Panc1 (cell line): ENCODE data around the gene CXCL11. TPM values are rescaled to one million over a fixed set of nuclear protein-coding genes. Genes with fewer than 3 reads are reported as not detected.

ENCODE experiments used
- ATAC-seq: fragments of 200-7000 bp; cut with Tn5 transposase; 2 replicates; pipeline ENCODE4 v1.9.1; 2020; ENCODE audit warnings: mild to moderate bottlenecking, moderate library complexity
- BruUV-seq: library from RNA; stranded (reverse); fragments of 400-500 nt; replicated peaks from 2 replicates; lab custom pipeline; 2021; lab: Mats Ljungman, UMichigan
- CTCF ChIA-PET: fragments of 300-600 bp; sonication (Branson Sonifier 250); formaldehyde crosslinking; loops from one replicate; lab custom pipeline; 2022; ENCODE audit warnings: antibody characterized with exemption; lab: Charles Lee
- POLR2A ChIA-PET: fragments of 300-600 bp; sonication (Branson Sonifier 250); formaldehyde crosslinking; loops from one replicate; lab custom pipeline; 2022; ENCODE audit warnings: antibody characterized with exemption; lab: Charles Lee
- DNase-seq: peaks from one replicate; pipeline ENCODE4 v3.0.0-alpha.2; 2010; ENCODE audit warnings: low read depth, low spot score
- H3K27ac ChIP-seq: 2 replicates; pipeline ENCODE4 v1.5.1; 2011; ENCODE audit warnings: mild to moderate bottlenecking, low read length, inconsistent platforms
- H3K27me3 ChIP-seq: fragments of 200-500 bp; sonication (Bioruptor generic); 2 replicates; pipeline ENCODE4 v1.6.0; 2014; ENCODE audit warnings: low read length, inconsistent platforms; ENCODE audit not compliant: control insufficient read depth, insufficient read depth
- H3K36me3 ChIP-seq: fragments of 200-500 bp; sonication (Bioruptor generic); 2 replicates; pipeline ENCODE4 v1.5.1; 2014; ENCODE audit warnings: inconsistent platforms, mild to moderate bottlenecking, low read length, moderate library complexity; ENCODE audit not compliant: control insufficient read depth, insufficient read depth
- H3K4me1 ChIP-seq: 2 replicates; pipeline ENCODE4 v1.5.1; 2011; ENCODE audit warnings: inconsistent platforms, mild to moderate bottlenecking, low read length, moderate library complexity; ENCODE audit not compliant: control insufficient read depth, insufficient read depth
- H3K4me3 ChIP-seq, 2 experiments: 2 replicates each; pipeline ENCODE4 v1.5.1; 2011 to 2012; ENCODE audit warnings: low read depth in 2 of 2, low read length in 2 of 2, mild to moderate bottlenecking in 2 of 2, inconsistent platforms in 1 of 2, moderate library complexity in 1 of 2
- H3K9me3 ChIP-seq: fragments of 200-500 bp; sonication (Bioruptor generic); 2 replicates; pipeline ENCODE4 v1.5.1; 2014; ENCODE audit warnings: low read depth, mild to moderate bottlenecking, inconsistent platforms, low read length, moderate library complexity; ENCODE audit not compliant: control insufficient read depth, insufficient read depth
- CTCF ChIP-seq: fragments of 450-650 bp; IDR thresholded peaks from 2 replicates; pipeline ENCODE4 v1.5.1; 2017; ENCODE audit warnings: mild to moderate bottlenecking
- POLR2AphosphoS5 ChIP-seq: IDR thresholded peaks from 2 replicates; pipeline ENCODE4 v1.6.1; 2012; ENCODE audit warnings: mild to moderate bottlenecking, low read depth, low read length, moderate library complexity
- SIN3A ChIP-seq: IDR thresholded peaks from 2 replicates; pipeline ENCODE4 v1.6.1; 2012; ENCODE audit warnings: low read depth, mild to moderate bottlenecking, low read length, moderate library complexity, borderline replicate concordance; ENCODE audit not compliant: insufficient read depth
- TCF7L2 ChIP-seq: IDR thresholded peaks from 2 replicates; pipeline ENCODE4 v1.6.1; 2011; ENCODE audit warnings: mild to moderate bottlenecking, low read depth, low read length, inconsistent platforms
- in situ Hi-C: cut with HindIII; loops from 2 replicates; pipeline ENCODE4 v1.10.0; 2016; ENCODE audit warnings: low sequenced_read_pairs, low pct_unique_long_range_greater_than_20kb
- intact Hi-C: fragments of 100-400 bp; cut with micrococcal nuclease; formaldehyde crosslinking; loops from one replicate; pipeline ENCODE4 v1.10.0; 2022; ENCODE audit not compliant: unreplicated experiment
- total RNA-seq: library from RNA; stranded (reverse); gene quantifications from one replicate; pipeline ENCODE4 v1.2.1, GENCODE V29; 2021; ENCODE audit not compliant: unreplicated experiment
- TF ChIP-seq, protein P1 (sequence below), 2 experiments: IDR thresholded peaks; 2 replicates each; pipeline ENCODE4 v1.6.1; 2011 to 2012; ENCODE audit warnings: low read depth in 2 of 2, control low read depth in 1 of 2, low read length in 1 of 2, mild to moderate bottlenecking in 1 of 2, moderate library complexity in 1 of 2; ENCODE audit not compliant: insufficient read depth in 1 of 2

CXCL11 gene
- total RNA-seq, 1 experiment from 2014 or later = not detected

DNA sequence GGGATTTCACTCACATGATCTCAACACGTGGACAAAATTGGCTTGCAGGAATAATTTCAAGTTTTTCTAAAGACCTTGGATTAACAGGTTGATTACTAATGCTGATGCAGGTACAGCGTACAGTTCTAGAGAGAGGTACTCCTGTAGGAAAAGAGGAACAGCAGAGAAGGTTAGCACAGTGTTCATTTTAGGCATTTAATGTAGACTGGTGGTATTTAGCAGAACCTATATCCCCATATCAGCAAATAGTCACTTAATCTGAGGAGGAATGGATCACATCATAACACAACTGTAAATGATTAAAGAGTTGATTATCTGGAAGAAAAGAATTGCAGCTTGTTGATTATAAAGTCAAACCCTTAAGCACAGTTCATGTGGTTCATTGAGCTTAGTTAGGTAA lies 13.2 kb downstream of the CXCL11 start:
- BruUV-seq = no TSS peak

GRCh38 chr4:76022031-76022430 lies 13.8 kb downstream of the CXCL11 start:
- no peak overlapping the region for H3K4me3 ChIP-seq
- no TSS peak for BruUV-seq
- no peaks in the 10 kb centered on the region for H3K9me3 ChIP-seq
- peaks cover 4% of the 10 kb centered on the region for H3K27me3 ChIP-seq
- TF ChIP-seq POLR2AphosphoS5 (no peak), CTCF (no peak), TCF7L2 (no peak), SIN3A (no peak)
- TF ChIP-seq, protein P1, sequence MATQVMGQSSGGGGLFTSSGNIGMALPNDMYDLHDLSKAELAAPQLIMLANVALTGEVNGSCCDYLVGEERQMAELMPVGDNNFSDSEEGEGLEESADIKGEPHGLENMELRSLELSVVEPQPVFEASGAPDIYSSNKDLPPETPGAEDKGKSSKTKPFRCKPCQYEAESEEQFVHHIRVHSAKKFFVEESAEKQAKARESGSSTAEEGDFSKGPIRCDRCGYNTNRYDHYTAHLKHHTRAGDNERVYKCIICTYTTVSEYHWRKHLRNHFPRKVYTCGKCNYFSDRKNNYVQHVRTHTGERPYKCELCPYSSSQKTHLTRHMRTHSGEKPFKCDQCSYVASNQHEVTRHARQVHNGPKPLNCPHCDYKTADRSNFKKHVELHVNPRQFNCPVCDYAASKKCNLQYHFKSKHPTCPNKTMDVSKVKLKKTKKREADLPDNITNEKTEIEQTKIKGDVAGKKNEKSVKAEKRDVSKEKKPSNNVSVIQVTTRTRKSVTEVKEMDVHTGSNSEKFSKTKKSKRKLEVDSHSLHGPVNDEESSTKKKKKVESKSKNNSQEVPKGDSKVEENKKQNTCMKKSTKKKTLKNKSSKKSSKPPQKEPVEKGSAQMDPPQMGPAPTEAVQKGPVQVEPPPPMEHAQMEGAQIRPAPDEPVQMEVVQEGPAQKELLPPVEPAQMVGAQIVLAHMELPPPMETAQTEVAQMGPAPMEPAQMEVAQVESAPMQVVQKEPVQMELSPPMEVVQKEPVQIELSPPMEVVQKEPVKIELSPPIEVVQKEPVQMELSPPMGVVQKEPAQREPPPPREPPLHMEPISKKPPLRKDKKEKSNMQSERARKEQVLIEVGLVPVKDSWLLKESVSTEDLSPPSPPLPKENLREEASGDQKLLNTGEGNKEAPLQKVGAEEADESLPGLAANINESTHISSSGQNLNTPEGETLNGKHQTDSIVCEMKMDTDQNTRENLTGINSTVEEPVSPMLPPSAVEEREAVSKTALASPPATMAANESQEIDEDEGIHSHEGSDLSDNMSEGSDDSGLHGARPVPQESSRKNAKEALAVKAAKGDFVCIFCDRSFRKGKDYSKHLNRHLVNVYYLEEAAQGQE (IDR thresholded peaks at IDR 0.05; ENCODE audit: insufficient read depth in 1 of 2, low read depth in 2 of 2, low read length in 1 of 2) = no peak
- intact Hi-C loops = no loop called here
- ATAC-seq (no peak), DNase-seq (no peak)
- ChIA-PET CTCF (no interaction called here), POLR2A (no interaction called here)
- no peaks in the 10 kb centered on the region for H3K36me3 ChIP-seq
- no peak overlapping the region for H3K27ac ChIP-seq
- H3K4me1 ChIP-seq = no peaks in the 10 kb centered on the region
- in situ Hi-C loops = no loop called here

More for the DNA sequence above, 13.2 kb downstream of the CXCL11 start:
- H3K4me3 ChIP-seq = no peak overlapping the region
- no peak for DNase-seq
- CTCF ChIA-PET = no interaction called here
- ATAC-seq = no peak
- H3K36me3 ChIP-seq = no peaks in the 10 kb centered on the region
- TF ChIP-seq SIN3A (no peak), CTCF (no peak), TCF7L2 (no peak), POLR2AphosphoS5 (no peak)
- TF ChIP-seq, protein P1 (IDR thresholded peaks at IDR 0.05; ENCODE audit: insufficient read depth in 1 of 2, low read depth in 2 of 2, low read length in 1 of 2) = no peak
- intact Hi-C loops (no loop called here), in situ Hi-C loops (no loop called here)
- no peaks in the 10 kb centered on the region for H3K4me1 ChIP-seq
- H3K27ac ChIP-seq = no peak overlapping the region
- POLR2A ChIA-PET = no interaction called here
- H3K27me3 ChIP-seq = peaks cover 4% of the 10 kb centered on the region
- no peaks in the 10 kb centered on the region for H3K9me3 ChIP-seq
